HCT116 (cell line): Measurements from ENCODE around the gene RPL10A. TPM values are rescaled to one million over a fixed set of nuclear protein-coding genes. Genes with fewer than 3 reads are reported as not detected.

ENCODE experiments used
- ATAC-seq: fragments of 200-7000 bp; cut with Tn5 transposase; 2 replicates; pipeline ENCODE4 v1.9.1; 2020; ENCODE audit warnings: mild to moderate bottlenecking, moderate library complexity
- BruUV-seq: library from RNA; stranded (reverse); fragments of 400-500 nt; replicated peaks from 2 replicates; lab custom pipeline; 2021; lab: Mats Ljungman, UMichigan
- CTCF ChIA-PET: fragments of 300-600 bp; sonication (Branson Sonifier 250); formaldehyde crosslinking; loops from one replicate; lab custom pipeline; 2021; ENCODE audit warnings: antibody characterized with exemption; lab: Charles Lee
- POLR2A ChIA-PET: fragments of 300-600, 350-600 bp; sonication (Branson Sonifier 250); formaldehyde crosslinking; loops from one replicate; lab custom pipeline; 2021; ENCODE audit warnings: antibody characterized with exemption; lab: Charles Lee
- RAD21 ChIA-PET, 2 experiments: fragments of 300-600 bp; sonication (Branson Sonifier 250); formaldehyde crosslinking; loops; one replicate each; lab custom pipeline; 2023; ENCODE audit warnings: low total read pairs in 2 of 2; ENCODE audit not compliant: uncharacterized antibody in 2 of 2, unreplicated experiment in 2 of 2, low non-redundant PET in 1 of 2; lab: Charles Lee
- DNase-seq: peaks from one replicate; pipeline ENCODE4 v3.0.0-alpha.2; 2010; ENCODE audit warnings: low read depth, low spot score
- H2AFZ ChIP-seq: fragments of 200-600 bp; shearing (Covaris generic), sonication (generic); 2 replicates; pipeline ENCODE4 v1.6.1; 2017; ENCODE audit warnings: low read depth, mixed run types, mixed read lengths, antibody characterized with exemption, low read length; ENCODE audit not compliant: poor library complexity, severe bottlenecking
- H3K27ac ChIP-seq: 2 replicates; pipeline ENCODE4 v1.5.1; 2012; ENCODE audit warnings: low read depth, low read length
- H3K27me3 ChIP-seq: fragments of 200-600 bp; sonication (generic); 2 replicates; pipeline ENCODE4 v1.6.1; 2016; ENCODE audit warnings: mixed run types, low read length, mixed read lengths; ENCODE audit not compliant: insufficient read depth
- H3K36me3 ChIP-seq, 2 experiments: fragments of 200-500 bp in 1 of 2; fragments of 200-600 bp in 1 of 2; sonication (Bioruptor generic) in 1 of 2; sonication (generic) in 1 of 2; 2 replicates each; pipeline versions ENCODE4 v1.5.1 to v1.6.1; 2014 to 2016; ENCODE audit warnings: low read length in 2 of 2, inconsistent platforms in 1 of 2, mixed read lengths in 1 of 2, mixed run types in 1 of 2; ENCODE audit not compliant: insufficient read depth in 2 of 2, control insufficient read depth in 1 of 2
- H3K4me1 ChIP-seq, 2 experiments: fragments of 200-600 bp in 1 of 2; sonication (generic) in 1 of 2; 2 replicates each; pipeline versions ENCODE4 v1.5.1 to v1.6.1; 2012 to 2017; ENCODE audit warnings: low read length in 2 of 2, inconsistent platforms in 1 of 2, mild to moderate bottlenecking in 1 of 2, mixed read lengths in 1 of 2, mixed run types in 1 of 2, moderate library complexity in 1 of 2; ENCODE audit not compliant: insufficient read depth in 2 of 2, control insufficient read depth in 1 of 2
- H3K4me2 ChIP-seq: fragments of 200-600 bp; sonication (generic); 2 replicates; pipeline ENCODE4 v1.6.1; 2017; ENCODE audit warnings: mixed run types, low read length, mixed read lengths
- H3K4me3 ChIP-seq, 2 experiments: fragments of 200-600 bp in 1 of 2; sonication (generic) in 1 of 2; replicated peaks in 1 of 2; 2 replicates each; pipeline ENCODE4 v1.5.1; 2011 to 2016; ENCODE audit warnings: low read length in 2 of 2, control low read depth in 1 of 2, low read depth in 1 of 2, mild to moderate bottlenecking in 1 of 2, mixed read lengths in 1 of 2, mixed run types in 1 of 2
- H3K79me2 ChIP-seq: fragments of 200-600 bp; sonication (generic); 2 replicates; pipeline ENCODE4 v1.6.1; 2017; ENCODE audit warnings: mild to moderate bottlenecking, mixed run types, low read length, moderate library complexity, mixed read lengths; ENCODE audit not compliant: insufficient read depth
- H3K9ac ChIP-seq: fragments of 200-600 bp; sonication (generic); 2 replicates; pipeline ENCODE4 v1.6.1; 2016; ENCODE audit warnings: low read length, mixed read lengths
- H3K9me2 ChIP-seq: fragments of 200-600 bp; sonication (generic), shearing (Covaris generic); 2 replicates; pipeline ENCODE4 v1.6.1; 2017; ENCODE audit warnings: mixed run types, mild to moderate bottlenecking, moderate library complexity; ENCODE audit not compliant: insufficient read depth
- H3K9me3 ChIP-seq, 2 experiments: fragments of 200-500 bp in 1 of 2; fragments of 200-600 bp in 1 of 2; sonication (Bioruptor generic) in 1 of 2; sonication (generic) in 1 of 2; 2 replicates each; pipeline ENCODE4 v1.6.1; 2014 to 2017; ENCODE audit warnings: low read length in 2 of 2, mixed read lengths in 2 of 2, inconsistent platforms in 1 of 2, low read depth in 1 of 2, mild to moderate bottlenecking in 1 of 2, mixed run types in 1 of 2, moderate library complexity in 1 of 2; ENCODE audit not compliant: control insufficient read depth in 1 of 2, insufficient read depth in 1 of 2
- H4K20me1 ChIP-seq: fragments of 200-600 bp; sonication (generic), shearing (Covaris generic); 2 replicates; pipeline ENCODE4 v1.6.1; 2017; ENCODE audit warnings: mixed run types, mild to moderate bottlenecking, moderate library complexity; ENCODE audit not compliant: insufficient read depth
- EGR1 ChIP-seq: IDR thresholded peaks from 2 replicates; pipeline ENCODE4 v1.6.1; 2012; ENCODE audit warnings: low read depth
- EZH2phosphoT487 ChIP-seq: fragments of 200-600 bp; IDR thresholded peaks from 2 replicates; pipeline ENCODE4 v1.6.1; 2018; ENCODE audit warnings: antibody characterized with exemption, borderline replicate concordance
- JUND ChIP-seq: IDR thresholded peaks from 2 replicates; pipeline ENCODE4 v1.6.1; 2012
- POLR2AphosphoS5 ChIP-seq: IDR thresholded peaks from 2 replicates; pipeline ENCODE4 v1.6.1; 2011; ENCODE audit warnings: mild to moderate bottlenecking, low read depth, low read length, moderate library complexity
- SIN3A ChIP-seq: IDR thresholded peaks from 2 replicates; pipeline ENCODE4 v1.6.1; 2012; ENCODE audit warnings: low read depth
- SRF ChIP-seq: IDR thresholded peaks from 2 replicates; pipeline ENCODE4 v1.6.1; 2012; ENCODE audit warnings: low read depth
- ZFX ChIP-seq: fragments of 450-650 bp; IDR thresholded peaks from 2 replicates; pipeline ENCODE4 v1.6.1; 2017
- intact Hi-C: fragments of 100-400 bp; cut with micrococcal nuclease; formaldehyde crosslinking; loops from 2 replicates; pipeline ENCODE4 v1.10.0; 2022
- total RNA-seq: library from RNA; stranded (reverse); gene quantifications from one replicate; pipeline ENCODE4 v1.2.1, GENCODE V29; 2021; ENCODE audit not compliant: unreplicated experiment
- TF ChIP-seq, protein P1 (sequence below): IDR thresholded peaks from 2 replicates; pipeline ENCODE4 v1.6.1; 2012
- TF ChIP-seq, protein P2 (sequence below): IDR thresholded peaks from 2 replicates; pipeline ENCODE4 v1.6.1; 2012
- TF ChIP-seq, protein P3 (sequence below), 3 experiments: fragments of 200-600 bp in 1 of 3; sonication (generic) in 1 of 3; IDR thresholded peaks in 2 of 3; conservative IDR thresholded peaks in 1 of 3; 2 replicates each; pipeline ENCODE4 v1.5.1; 2012 to 2017; ENCODE audit warnings: low read depth in 2 of 3, low read length in 2 of 3, antibody characterized with exemption in 1 of 3, borderline replicate concordance in 1 of 3, control low read depth in 1 of 3, mild to moderate bottlenecking in 1 of 3, mixed read lengths in 1 of 3, mixed run types in 1 of 3, moderate library complexity in 1 of 3; ENCODE audit not compliant: insufficient read depth in 1 of 3
- TF ChIP-seq, protein P4 (sequence below): IDR thresholded peaks from 2 replicates; pipeline ENCODE4 v1.6.1; 2012; ENCODE audit warnings: low read depth

Gene RPL10A
- total RNA-seq, 1 experiment from 2014 or later, result 1,981 TPM

DNA sequence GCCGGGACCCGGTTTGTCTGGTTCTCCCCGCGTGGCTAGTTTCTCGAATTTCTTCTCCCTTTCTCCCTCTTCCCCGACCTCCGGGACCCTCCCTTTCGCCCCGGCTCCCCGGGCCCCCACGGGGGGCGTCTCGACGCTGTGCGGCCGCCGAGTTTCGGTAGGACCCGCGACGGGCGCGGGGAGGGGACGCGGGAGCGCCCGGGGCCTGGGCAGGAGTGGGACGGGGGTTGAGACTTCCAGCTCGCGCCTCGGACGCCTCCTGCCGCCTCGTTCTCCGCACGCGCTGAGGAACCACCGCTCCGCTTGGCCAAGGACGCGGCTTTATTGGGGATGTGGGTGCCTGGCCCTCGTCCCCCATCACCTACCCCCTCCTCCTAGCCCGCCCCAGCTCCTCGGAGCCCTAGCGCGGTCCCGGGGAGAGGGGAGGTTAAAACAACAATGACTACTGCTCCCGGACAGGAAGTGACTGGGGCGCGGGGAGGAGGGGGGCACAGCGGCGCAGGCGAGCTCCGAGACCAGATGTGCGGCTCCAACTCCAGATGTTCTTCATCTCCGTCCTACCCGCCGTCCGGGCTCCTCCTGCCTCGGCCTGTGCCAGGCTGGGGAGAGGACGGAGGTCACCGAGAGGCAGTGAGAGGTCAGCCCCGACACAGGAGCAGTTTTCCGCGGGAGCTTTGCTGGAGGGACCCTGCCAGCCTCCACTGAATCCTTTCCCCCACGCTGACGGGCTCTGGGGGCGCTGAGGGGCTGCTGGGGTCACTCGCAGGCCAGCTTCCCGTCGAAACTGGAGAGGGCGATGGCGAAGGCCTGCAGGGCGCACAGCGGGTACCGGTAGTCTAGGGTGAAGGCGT lies 29.6 kb downstream of the RPL10A start:
- Histone ChIP-seq H3K9me3 (no peaks in the 10 kb centered on the region), H3K27me3 (no peaks in the 10 kb centered on the region), H3K36me3 (no peaks in the 10 kb centered on the region), H3K9ac (peak overlapping the region; percentile 95), H2AFZ (no peak overlapping the region), H3K9me2 (no peaks in the 10 kb centered on the region), H4K20me1 (no peaks in the 10 kb centered on the region), H3K4me2 (peak overlapping the region; percentile 96), H3K4me1 (peaks cover 18 to 40% of the 10 kb centered on the region in 2 experiments), H3K79me2 (peaks cover 32% of the 10 kb centered on the region), H3K4me3 (peak overlapping the region; percentile 65 to 70), H3K27ac (peak overlapping the region; percentile 98)
- intact Hi-C loops, result no loop called here
- no peak for TF ChIP-seq SRF
- TF ChIP-seq, protein P1, sequence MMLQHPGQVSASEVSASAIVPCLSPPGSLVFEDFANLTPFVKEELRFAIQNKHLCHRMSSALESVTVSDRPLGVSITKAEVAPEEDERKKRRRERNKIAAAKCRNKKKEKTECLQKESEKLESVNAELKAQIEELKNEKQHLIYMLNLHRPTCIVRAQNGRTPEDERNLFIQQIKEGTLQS, result no peak
- peak; percentile 40; the same call in 1 of the 2 replicates for TF ChIP-seq ZFX
- TF ChIP-seq, protein P2, sequence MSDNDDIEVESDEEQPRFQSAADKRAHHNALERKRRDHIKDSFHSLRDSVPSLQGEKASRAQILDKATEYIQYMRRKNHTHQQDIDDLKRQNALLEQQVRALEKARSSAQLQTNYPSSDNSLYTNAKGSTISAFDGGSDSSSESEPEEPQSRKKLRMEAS, result peak; percentile 81; the same call in 1 of the 2 replicates
- TF ChIP-seq EZH2phosphoT487, result no peak
- ChIA-PET POLR2A (interaction anchor here (2.0 to 2.3 kb wide), 2 partner anchors 11 to 27 kb away, joined by 9 to 14 read pairs; no protein-coding TSS in a partner anchor), CTCF (interaction anchor here (1.8 kb wide), 1 partner anchor 25 kb away, joined by 6 read pairs; no protein-coding TSS in a partner anchor), RAD21 (interaction anchor here in 1 of 2 experiments (1.0 kb wide), 1 partner anchor 24 kb away, joined by 3 read pairs; no protein-coding TSS in a partner anchor)
- BruUV-seq, result no TSS peak
- ATAC-seq, result peak; percentile 39
- no peak for DNase-seq

DNA sequence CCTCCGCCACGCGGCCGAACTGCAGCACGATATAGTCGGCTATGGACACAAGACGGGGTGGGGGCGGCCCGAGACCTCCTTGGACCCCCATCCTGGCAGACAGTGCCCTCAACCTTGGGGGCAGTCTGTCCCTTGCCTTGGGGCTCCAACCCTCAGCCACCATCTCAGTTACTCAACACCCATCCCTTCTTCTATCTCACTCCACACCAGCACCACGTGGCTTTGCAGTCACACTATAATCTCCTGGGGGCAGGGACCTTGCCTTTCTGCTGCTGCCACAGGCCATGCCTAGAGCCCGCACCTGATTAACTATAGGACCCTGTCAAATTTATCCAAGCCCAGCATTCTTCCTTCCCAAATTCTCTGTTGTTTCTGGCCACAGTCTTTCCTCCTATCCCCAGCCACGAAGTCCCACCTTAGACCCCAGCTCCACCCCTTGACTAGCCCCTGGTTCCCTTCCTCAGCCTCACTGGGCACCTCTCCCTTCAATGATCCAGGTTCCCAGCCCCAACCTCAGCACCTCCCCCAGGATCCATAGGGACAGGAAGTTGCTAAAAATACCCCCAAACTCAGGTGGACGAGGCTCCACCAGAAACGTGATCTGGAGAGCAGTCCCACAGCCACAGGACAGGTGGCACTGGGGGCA lies 30.3 kb downstream of the RPL10A start:
- Histone ChIP-seq H3K4me2 (peak overlapping the region; percentile 96), H2AFZ (no peak overlapping the region), H3K9ac (peak overlapping the region; percentile 95), H3K27ac (peak overlapping the region; percentile 98), H3K9me2 (no peaks in the 10 kb centered on the region), H3K27me3 (no peaks in the 10 kb centered on the region), H4K20me1 (no peaks in the 10 kb centered on the region), H3K79me2 (peaks cover 26% of the 10 kb centered on the region), H3K4me1 (peaks cover 17 to 37% of the 10 kb centered on the region in 2 experiments), H3K36me3 (no peaks in the 10 kb centered on the region), H3K9me3 (no peaks in the 10 kb centered on the region), H3K4me3 (peak overlapping the region; percentile 65 to 70)
- DNase-seq, result no peak
- BruUV-seq, result no TSS peak
- POLR2A ChIA-PET, result no interaction called here
- intact Hi-C loops, result no loop called here
- CTCF ChIA-PET, result no interaction called here
- RAD21 ChIA-PET, result no interaction called here
- no peak for ATAC-seq
- TF ChIP-seq EGR1 (no peak), POLR2AphosphoS5 (no peak), SIN3A (no peak), JUND (no peak)
- TF ChIP-seq, protein P1, result no peak
- TF ChIP-seq, protein P3, sequence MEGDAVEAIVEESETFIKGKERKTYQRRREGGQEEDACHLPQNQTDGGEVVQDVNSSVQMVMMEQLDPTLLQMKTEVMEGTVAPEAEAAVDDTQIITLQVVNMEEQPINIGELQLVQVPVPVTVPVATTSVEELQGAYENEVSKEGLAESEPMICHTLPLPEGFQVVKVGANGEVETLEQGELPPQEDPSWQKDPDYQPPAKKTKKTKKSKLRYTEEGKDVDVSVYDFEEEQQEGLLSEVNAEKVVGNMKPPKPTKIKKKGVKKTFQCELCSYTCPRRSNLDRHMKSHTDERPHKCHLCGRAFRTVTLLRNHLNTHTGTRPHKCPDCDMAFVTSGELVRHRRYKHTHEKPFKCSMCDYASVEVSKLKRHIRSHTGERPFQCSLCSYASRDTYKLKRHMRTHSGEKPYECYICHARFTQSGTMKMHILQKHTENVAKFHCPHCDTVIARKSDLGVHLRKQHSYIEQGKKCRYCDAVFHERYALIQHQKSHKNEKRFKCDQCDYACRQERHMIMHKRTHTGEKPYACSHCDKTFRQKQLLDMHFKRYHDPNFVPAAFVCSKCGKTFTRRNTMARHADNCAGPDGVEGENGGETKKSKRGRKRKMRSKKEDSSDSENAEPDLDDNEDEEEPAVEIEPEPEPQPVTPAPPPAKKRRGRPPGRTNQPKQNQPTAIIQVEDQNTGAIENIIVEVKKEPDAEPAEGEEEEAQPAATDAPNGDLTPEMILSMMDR (IDR thresholded peaks at IDR 0.05 in 2 of 3, conservative IDR thresholded peaks at IDR 0.05 in 1 of 3; ENCODE audit: borderline replicate concordance in 1 of 3, insufficient read depth in 1 of 3, low read depth in 2 of 3, low read length in 2 of 3), result no peak
- TF ChIP-seq, protein P4, sequence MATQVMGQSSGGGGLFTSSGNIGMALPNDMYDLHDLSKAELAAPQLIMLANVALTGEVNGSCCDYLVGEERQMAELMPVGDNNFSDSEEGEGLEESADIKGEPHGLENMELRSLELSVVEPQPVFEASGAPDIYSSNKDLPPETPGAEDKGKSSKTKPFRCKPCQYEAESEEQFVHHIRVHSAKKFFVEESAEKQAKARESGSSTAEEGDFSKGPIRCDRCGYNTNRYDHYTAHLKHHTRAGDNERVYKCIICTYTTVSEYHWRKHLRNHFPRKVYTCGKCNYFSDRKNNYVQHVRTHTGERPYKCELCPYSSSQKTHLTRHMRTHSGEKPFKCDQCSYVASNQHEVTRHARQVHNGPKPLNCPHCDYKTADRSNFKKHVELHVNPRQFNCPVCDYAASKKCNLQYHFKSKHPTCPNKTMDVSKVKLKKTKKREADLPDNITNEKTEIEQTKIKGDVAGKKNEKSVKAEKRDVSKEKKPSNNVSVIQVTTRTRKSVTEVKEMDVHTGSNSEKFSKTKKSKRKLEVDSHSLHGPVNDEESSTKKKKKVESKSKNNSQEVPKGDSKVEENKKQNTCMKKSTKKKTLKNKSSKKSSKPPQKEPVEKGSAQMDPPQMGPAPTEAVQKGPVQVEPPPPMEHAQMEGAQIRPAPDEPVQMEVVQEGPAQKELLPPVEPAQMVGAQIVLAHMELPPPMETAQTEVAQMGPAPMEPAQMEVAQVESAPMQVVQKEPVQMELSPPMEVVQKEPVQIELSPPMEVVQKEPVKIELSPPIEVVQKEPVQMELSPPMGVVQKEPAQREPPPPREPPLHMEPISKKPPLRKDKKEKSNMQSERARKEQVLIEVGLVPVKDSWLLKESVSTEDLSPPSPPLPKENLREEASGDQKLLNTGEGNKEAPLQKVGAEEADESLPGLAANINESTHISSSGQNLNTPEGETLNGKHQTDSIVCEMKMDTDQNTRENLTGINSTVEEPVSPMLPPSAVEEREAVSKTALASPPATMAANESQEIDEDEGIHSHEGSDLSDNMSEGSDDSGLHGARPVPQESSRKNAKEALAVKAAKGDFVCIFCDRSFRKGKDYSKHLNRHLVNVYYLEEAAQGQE, result no peak
